ENCODE data around the gene PRRT3. TPM values are rescaled to one million over a fixed set of nuclear protein-coding genes. Genes with fewer than 3 reads are reported as not detected.

Gene PRRT3
- total and polyA plus RNA-seq, 9 of the 15 experiments (the other 6 are each of a cell fraction or from before 2014, with no cell fraction given): 0.06 to 1.9 (median 1.2) TPM

GRCh38 chr3:9933561-9934234 is 18.5 kb downstream of the PRRT3 start, which contains the start of gene CRELD1 (continued):
- peak in 2 of 3 experiments; percentile 24 for TF ChIP-seq YY1 (IDR thresholded peaks at IDR 0.05; ENCODE audit: borderline replicate concordance in 1 of 3, control insufficient read depth in 1 of 3, extremely low read depth in 1 of 3, insufficient read depth in 3 of 3, insufficient read length in 1 of 3, insufficient replicate concordance in 2 of 3, low read depth in 1 of 3, low read length in 2 of 3)
- TF ChIP-seq POLR2AphosphoS5 (IDR thresholded peaks at IDR 0.05; ENCODE audit: control insufficient read depth, insufficient read depth, low read depth, low read length): peak; percentile 62
- peak in 1 of 2 experiments; percentile 17; a peak in 1 of 4 replicates for TF ChIP-seq TBL1XR1 (IDR thresholded peaks at IDR 0.05; ENCODE audit: low read length in 2 of 2)
- no peak for TF ChIP-seq RFX7 (CRISPR knock-in tag; IDR thresholded peaks at IDR 0.05)
- peak; percentile 80 for TF ChIP-seq RBM25 (IDR thresholded peaks at IDR 0.05; ENCODE audit: low read depth, low read length, severe bottlenecking)
- TF ChIP-seq NKRF (IDR thresholded peaks at IDR 0.05; ENCODE audit: borderline replicate concordance): peak; percentile 59; the same call in 1 of the 2 replicates
- no peak for TF ChIP-seq SRSF1 (IDR thresholded peaks at IDR 0.05; ENCODE audit: low read depth, low read length)
- TF ChIP-seq ELF2 (CRISPR knock-in tag; IDR thresholded peaks at IDR 0.05): peak; percentile 39; the same call in 1 of the 2 replicates
- peak; percentile 73 for TF ChIP-seq RFX5 (IDR thresholded peaks at IDR 0.05; ENCODE audit: low read depth, low read length)

All from K562 (cell line).